ENCODE measurements around the gene SLC6A7.

The SLC6A7 gene

DNA sequence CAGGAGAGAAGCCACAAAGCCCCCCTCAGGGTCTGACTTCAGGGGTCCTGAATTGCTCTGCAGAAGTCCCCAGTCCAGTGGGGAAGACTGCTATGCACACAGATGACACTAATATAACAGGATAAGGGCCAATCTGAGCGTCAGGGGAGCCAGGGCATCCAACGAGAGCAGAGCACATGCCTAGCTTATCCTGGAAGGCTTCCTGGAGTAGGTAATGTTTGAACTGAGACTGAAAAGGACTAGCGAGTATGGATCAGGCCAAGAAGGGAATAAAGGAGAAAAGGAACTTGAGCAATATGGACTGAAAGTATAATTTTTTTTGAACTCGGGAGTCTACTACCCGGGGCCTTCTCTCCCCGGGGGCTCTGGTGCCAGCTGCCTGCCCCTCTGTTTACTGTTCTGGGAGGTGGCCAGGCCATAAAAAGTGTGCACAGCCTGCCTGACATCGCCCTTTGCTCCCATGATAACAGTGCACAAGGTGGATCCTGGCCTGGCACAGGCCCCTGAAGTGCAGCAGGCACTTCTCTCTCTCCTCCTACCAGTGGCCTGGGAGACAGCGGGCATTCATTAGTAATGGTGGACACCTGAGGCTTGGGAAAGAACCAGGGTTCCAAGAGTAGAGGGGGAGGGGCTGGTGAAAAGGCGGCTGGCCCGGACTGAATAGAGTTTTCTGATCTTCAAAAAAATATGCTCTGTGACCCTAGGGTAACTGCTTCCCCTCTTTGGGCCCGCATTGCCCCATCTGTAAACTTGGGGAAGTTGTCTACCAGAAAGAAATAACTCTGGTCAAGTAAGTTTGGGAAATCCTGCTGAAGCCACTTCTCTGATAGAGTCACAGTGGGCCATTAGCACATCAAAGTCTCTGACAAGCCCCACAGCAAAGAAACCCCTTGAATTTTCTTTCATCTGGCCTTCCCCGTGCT lies 4.6 kb upstream of the SLC6A7 start:
- Histone ChIP-seq H3K4me3 (ENCODE audit: low read length) (no peak overlapping the region), H3K36me3 (ENCODE audit: insufficient read depth, low read length) (no peaks in the 10 kb centered on the region), H3K27me3 (ENCODE audit: control insufficient read depth, insufficient read depth, low read length) (peaks cover 63% of the 10 kb centered on the region), H3K4me2 (ENCODE audit: low read length) (no peak overlapping the region), H3K9ac (ENCODE audit: low read depth, low read length) (no peak overlapping the region), H3K9me3 (replicated peaks; ENCODE audit: low read length) (no peaks in the 10 kb centered on the region), H3K4me1 (ENCODE audit: control insufficient read depth, insufficient read depth, low read length) (peaks cover 9% of the 10 kb centered on the region)

DNA sequence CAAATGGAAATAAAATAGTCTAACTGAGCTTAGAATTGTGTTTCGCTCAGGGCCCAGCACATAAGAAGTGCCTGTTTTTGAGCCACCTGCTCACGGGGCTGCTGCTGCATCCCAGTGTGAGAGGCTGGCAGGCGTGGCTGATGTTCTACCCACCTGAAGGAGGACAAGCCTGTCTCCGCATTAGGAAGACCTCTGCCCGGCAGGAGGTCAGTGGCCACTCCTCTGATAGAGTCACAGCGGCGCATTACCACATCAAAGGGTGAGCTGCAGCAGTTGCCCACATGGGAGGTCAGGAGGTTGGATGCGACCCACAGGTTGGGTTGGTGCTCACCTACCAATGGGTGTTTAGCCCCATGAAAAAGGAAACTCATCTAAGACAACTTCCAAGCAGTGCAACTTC lies 3.7 kb upstream of the SLC6A7 start:
- Histone ChIP-seq H3K36me3 (ENCODE audit: insufficient read depth, low read length) (no peaks in the 10 kb centered on the region), H3K4me2 (ENCODE audit: low read length) (no peak overlapping the region), H3K4me1 (ENCODE audit: control insufficient read depth, insufficient read depth, low read length) (no peaks in the 10 kb centered on the region), H3K9me3 (replicated peaks; ENCODE audit: low read length) (no peaks in the 10 kb centered on the region), H3K9ac (ENCODE audit: low read depth, low read length) (no peak overlapping the region), H3K27me3 (ENCODE audit: control insufficient read depth, insufficient read depth, low read length) (peaks cover 72% of the 10 kb centered on the region), H3K4me3 (ENCODE audit: low read length) (no peak overlapping the region)

DNA sequence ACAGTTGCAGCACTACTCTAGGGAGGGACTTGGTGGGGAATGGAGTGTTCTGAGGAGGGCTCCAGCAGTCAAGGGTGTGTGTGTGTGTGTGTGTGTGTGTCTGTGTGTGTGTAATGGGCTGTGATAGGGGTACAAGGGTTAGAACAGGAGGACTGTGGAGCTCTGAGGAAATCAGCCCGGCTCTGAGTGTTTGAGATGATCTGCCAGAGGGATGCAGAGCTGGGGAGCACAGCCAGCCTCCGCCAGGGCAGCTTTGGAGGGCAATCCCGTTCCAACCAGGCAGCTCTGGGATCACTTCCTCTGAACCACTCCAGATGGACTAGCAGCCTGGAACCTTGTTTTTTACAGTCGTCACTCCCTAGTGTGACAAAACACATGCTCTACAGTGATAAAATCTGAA lies 3.0 kb upstream of the SLC6A7 start:
- H3K4me3 ChIP-seq (ENCODE audit: low read length), result no peak overlapping the region
- H3K4me1 ChIP-seq (ENCODE audit: control insufficient read depth, insufficient read depth, low read length), result no peaks in the 10 kb centered on the region
- no peak overlapping the region for H3K9ac ChIP-seq (ENCODE audit: low read depth, low read length)
- H3K36me3 ChIP-seq (ENCODE audit: insufficient read depth, low read length), result no peaks in the 10 kb centered on the region
- H3K4me2 ChIP-seq (ENCODE audit: low read length), result no peak overlapping the region
- no peaks in the 10 kb centered on the region for H3K9me3 ChIP-seq (replicated peaks; ENCODE audit: low read length)
- H3K27me3 ChIP-seq (ENCODE audit: control insufficient read depth, insufficient read depth, low read length), result peaks cover 77% of the 10 kb centered on the region

DNA sequence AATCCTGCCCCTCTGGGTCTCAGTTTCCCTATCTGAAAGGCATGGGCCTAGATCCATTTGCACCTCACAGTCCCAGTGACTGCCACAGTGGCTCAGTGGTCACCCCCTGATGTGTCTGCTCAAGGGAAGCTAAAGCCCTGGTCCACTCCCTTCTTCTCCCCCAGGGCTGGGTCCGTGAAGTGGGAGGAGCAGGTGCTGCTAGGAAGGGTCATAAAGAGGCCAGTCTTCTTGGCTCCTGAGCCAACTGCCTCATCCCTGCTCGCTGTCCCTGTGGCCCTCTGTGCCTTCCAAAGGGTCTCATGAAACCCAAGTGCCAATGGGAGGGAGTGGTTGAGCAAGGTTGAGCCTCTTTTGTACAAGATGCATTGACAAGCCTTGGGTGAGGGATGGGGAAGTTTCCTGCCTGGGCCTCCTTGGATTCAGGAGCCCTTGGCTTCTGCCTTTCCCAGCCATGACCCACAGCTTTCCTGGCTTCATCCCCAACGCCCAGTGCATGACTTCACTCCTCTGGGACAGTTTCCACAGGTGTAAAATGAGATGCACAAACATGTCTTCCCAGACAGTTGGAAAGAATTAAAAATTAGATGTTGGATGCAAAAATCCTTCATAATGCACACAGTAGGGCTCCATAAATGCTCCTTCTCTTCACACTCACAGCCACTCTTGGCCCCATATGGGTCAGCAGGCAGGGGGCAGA lies 1.6 kb upstream of the SLC6A7 start:
- no peak overlapping the region for H3K4me3 ChIP-seq (ENCODE audit: low read length)
- no peak overlapping the region for H3K9ac ChIP-seq (ENCODE audit: low read depth, low read length)
- no peak overlapping the region for H3K4me2 ChIP-seq (ENCODE audit: low read length)
- no peaks in the 10 kb centered on the region for H3K4me1 ChIP-seq (ENCODE audit: control insufficient read depth, insufficient read depth, low read length)
- peaks cover 82% of the 10 kb centered on the region for H3K27me3 ChIP-seq (ENCODE audit: control insufficient read depth, insufficient read depth, low read length)
- H3K9me3 ChIP-seq (replicated peaks; ENCODE audit: low read length), result no peaks in the 10 kb centered on the region
- no peaks in the 10 kb centered on the region for H3K36me3 ChIP-seq (ENCODE audit: insufficient read depth, low read length)

DNA sequence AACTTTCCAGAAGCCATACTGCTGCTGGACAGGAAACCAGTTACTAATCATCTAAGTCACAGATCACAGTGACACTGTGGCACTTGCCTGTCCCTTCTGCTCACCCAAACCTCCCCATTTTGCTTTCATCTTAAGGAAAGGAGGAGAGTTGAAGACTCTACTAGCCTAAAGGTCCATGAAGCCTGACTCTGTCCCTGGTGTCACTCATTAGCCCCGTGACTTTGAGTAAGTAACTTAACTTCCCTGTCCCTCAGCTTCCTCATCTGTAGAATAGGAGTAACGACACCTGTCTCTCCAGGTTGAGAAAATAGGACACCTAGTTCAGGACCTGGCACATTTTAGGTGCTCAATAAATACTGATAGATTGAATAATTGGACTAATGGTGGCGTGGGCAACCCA lies 536 bp upstream of the SLC6A7 start:
- H3K4me1 ChIP-seq (ENCODE audit: control insufficient read depth, insufficient read depth, low read length), result no peaks in the 10 kb centered on the region
- no peaks in the 10 kb centered on the region for H3K36me3 ChIP-seq (ENCODE audit: insufficient read depth, low read length)
- H3K9me3 ChIP-seq (replicated peaks; ENCODE audit: low read length), result no peaks in the 10 kb centered on the region
- no peak overlapping the region for H3K9ac ChIP-seq (ENCODE audit: low read depth, low read length)
- peaks cover 84% of the 10 kb centered on the region for H3K27me3 ChIP-seq (ENCODE audit: control insufficient read depth, insufficient read depth, low read length)
- H3K4me3 ChIP-seq (ENCODE audit: low read length), result no peak overlapping the region
- no peak overlapping the region for H3K4me2 ChIP-seq (ENCODE audit: low read length)

DNA sequence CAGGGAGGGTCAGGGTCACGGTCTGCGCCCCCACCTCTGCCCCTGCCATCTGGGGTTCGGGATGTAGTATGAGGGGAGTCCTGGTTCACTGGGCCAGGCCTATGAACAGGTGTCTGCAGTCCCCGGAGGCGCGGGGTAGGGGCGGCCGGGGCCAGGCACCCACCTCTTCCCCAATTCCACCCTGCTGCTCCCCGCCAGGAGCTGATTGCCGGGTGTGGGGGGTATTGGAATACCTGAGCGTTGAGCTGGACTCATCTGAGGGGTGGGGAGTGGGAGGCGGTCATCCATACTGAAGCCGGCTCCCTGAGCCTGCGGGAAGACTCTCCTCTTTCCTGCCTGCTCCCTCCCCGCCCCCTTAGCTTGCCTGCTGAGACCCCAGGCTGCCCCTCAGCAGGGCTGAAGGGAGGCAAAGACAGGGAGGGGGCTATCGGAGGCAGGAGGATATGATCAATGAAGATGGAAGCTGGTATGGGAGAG lies 679 bp downstream of the SLC6A7 start:
- Histone ChIP-seq H3K4me2 (ENCODE audit: low read length) (no peak overlapping the region), H3K27me3 (ENCODE audit: control insufficient read depth, insufficient read depth, low read length) (peaks cover 90% of the 10 kb centered on the region), H3K36me3 (ENCODE audit: insufficient read depth, low read length) (no peaks in the 10 kb centered on the region), H3K4me1 (ENCODE audit: control insufficient read depth, insufficient read depth, low read length) (no peaks in the 10 kb centered on the region), H3K9me3 (replicated peaks; ENCODE audit: low read length) (no peaks in the 10 kb centered on the region), H3K4me3 (ENCODE audit: low read length) (no peak overlapping the region), H3K9ac (ENCODE audit: low read depth, low read length) (no peak overlapping the region)

DNA sequence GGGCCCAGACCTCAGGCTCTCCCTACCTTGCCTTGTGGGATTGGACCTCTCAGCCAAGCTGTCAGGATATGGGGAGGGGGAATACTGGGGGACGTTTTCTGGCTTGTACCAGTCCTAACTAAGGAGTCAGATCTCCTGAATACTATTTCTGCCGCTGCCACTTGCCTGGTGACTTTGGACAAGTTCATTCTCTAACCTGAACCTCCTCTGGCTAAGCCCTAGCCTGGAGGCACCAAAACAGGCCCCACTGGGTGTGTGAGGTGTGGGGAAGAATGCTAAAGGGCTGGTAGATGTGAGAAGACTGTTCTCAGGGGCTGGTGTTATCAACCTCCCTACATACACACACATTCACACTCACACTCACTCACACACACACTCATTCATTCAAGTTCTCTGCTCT lies 1.1 kb downstream of the SLC6A7 start:
- Histone ChIP-seq H3K9ac (ENCODE audit: low read depth, low read length) (no peak overlapping the region), H3K27me3 (ENCODE audit: control insufficient read depth, insufficient read depth, low read length) (peaks cover 92% of the 10 kb centered on the region), H3K36me3 (ENCODE audit: insufficient read depth, low read length) (no peaks in the 10 kb centered on the region), H3K9me3 (replicated peaks; ENCODE audit: low read length) (no peaks in the 10 kb centered on the region), H3K4me1 (ENCODE audit: control insufficient read depth, insufficient read depth, low read length) (no peaks in the 10 kb centered on the region), H3K4me2 (ENCODE audit: low read length) (no peak overlapping the region), H3K4me3 (ENCODE audit: low read length) (no peak overlapping the region)

DNA sequence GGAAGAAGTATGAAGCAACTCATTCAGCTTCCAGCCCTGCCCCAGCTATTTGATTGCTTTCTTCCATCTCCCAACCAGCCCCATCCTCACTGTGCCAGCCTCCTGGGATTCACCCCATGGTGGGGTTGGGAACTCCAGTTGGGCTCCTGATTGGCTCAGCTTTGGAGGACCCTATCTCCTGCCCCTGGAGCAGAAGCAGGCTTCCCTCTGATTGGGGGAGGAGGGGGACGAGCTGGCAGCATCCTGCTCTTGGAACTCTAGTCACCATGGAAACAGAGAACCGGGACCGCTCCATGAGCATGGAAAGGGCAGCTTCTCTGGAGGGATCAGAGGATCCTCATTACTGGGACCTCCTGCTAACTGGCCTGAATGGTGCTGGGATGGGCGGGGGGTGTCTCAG lies 2.6 kb downstream of the SLC6A7 start:
- no peak overlapping the region for H3K4me3 ChIP-seq (ENCODE audit: low read length)
- peaks cover 80% of the 10 kb centered on the region for H3K27me3 ChIP-seq (ENCODE audit: control insufficient read depth, insufficient read depth, low read length)
- H3K4me2 ChIP-seq (ENCODE audit: low read length), result no peak overlapping the region
- H3K4me1 ChIP-seq (ENCODE audit: control insufficient read depth, insufficient read depth, low read length), result no peaks in the 10 kb centered on the region
- H3K9ac ChIP-seq (ENCODE audit: low read depth, low read length), result no peak overlapping the region
- no peaks in the 10 kb centered on the region for H3K9me3 ChIP-seq (replicated peaks; ENCODE audit: low read length)
- H3K36me3 ChIP-seq (ENCODE audit: insufficient read depth, low read length), result no peaks in the 10 kb centered on the region

DNA sequence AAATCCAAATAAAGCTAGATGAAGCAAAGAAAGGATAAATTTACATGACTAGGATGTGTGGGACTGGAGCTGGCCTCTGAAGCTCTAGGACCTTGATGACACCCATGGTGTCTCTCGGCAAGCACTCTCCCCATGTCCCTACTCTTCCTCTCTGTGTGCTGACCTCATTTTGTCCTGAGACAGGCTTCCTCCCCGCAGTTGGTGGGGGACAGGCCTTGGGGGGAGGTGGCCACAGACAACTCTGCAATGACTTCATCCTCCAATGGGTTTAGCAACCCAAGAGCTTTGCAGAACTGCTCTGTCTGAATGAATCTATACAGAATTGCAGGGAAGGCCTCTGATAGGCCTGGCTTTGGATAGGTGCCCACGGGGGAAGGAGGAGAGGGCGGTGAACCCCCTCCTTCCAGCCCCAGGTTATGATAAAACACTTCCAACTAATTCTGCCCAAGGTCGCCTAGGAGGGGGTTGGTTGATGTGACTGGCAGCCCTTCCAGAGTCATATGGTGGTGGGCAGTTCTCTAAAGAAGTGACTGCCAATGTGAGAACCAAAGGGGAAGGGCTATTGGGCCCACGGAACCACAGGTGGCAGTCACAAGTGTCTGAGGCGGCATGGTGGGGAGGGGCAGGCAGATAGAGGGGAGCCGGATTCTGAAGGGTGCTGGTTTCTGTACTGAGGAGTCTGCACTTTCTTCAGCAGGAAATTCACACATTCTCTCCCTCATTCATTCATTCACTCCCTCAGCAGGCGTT lies 6.0 kb downstream of the SLC6A7 start:
- H3K9me3 ChIP-seq (replicated peaks; ENCODE audit: low read length), result no peaks in the 10 kb centered on the region
- peaks cover 72% of the 10 kb centered on the region for H3K27me3 ChIP-seq (ENCODE audit: control insufficient read depth, insufficient read depth, low read length)
- no peak overlapping the region for H3K9ac ChIP-seq (ENCODE audit: low read depth, low read length)

DNA sequence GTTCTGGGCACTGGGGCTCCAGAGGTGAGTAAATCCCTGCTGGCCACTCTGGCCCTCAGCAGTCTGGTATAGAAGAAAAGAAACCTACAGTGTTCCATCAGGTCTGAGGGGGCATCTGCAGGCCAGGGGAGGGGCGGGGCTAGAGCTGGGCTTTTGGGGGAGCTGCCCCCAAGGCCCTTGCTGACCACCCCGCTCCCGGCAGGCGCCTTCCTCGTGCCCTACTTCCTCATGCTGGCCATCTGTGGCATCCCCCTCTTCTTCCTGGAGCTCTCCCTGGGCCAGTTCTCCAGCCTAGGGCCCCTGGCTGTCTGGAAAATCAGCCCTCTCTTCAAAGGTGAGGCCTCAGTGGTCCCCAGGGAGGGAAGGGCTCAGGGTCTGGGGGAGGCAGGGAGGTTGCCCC lies 6.7 kb downstream of the SLC6A7 start:
- H3K27me3 ChIP-seq (ENCODE audit: control insufficient read depth, insufficient read depth, low read length), result peaks cover 73% of the 10 kb centered on the region
- no peaks in the 10 kb centered on the region for H3K9me3 ChIP-seq (replicated peaks; ENCODE audit: low read length)
- no peak overlapping the region for H3K9ac ChIP-seq (ENCODE audit: low read depth, low read length)
- H3K4me3 ChIP-seq (ENCODE audit: low read length), result no peak overlapping the region
- no peaks in the 10 kb centered on the region for H3K36me3 ChIP-seq (ENCODE audit: insufficient read depth, low read length)
- H3K4me1 ChIP-seq (ENCODE audit: control insufficient read depth, insufficient read depth, low read length), result no peaks in the 10 kb centered on the region
- no peak overlapping the region for H3K4me2 ChIP-seq (ENCODE audit: low read length)

More for the DNA sequence above, 6.0 kb downstream of the SLC6A7 start:
- Histone ChIP-seq H3K4me2 (ENCODE audit: low read length) (no peak overlapping the region), H3K36me3 (ENCODE audit: insufficient read depth, low read length) (no peaks in the 10 kb centered on the region), H3K4me3 (ENCODE audit: low read length) (no peak overlapping the region), H3K4me1 (ENCODE audit: control insufficient read depth, insufficient read depth, low read length) (no peaks in the 10 kb centered on the region)

DNA sequence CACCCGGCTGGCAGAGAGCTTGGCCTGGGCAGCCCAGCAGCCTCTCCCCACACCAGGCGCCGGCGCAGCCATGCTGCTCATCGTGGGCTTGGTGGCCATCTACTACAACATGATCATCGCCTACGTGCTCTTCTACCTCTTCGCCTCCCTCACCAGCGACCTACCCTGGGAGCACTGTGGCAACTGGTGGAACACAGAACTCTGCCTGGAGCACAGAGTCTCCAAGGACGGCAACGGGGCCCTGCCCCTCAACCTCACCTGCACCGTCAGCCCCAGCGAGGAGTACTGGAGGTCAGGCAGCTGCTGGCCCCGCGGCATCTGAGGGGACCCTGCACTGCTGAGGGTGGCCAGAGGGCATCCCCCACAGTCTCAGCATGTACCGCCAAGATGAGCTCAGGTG lies 7.1 kb downstream of the SLC6A7 start:
- H3K36me3 ChIP-seq (ENCODE audit: insufficient read depth, low read length), result no peaks in the 10 kb centered on the region
- H3K4me2 ChIP-seq (ENCODE audit: low read length), result no peak overlapping the region
- H3K27me3 ChIP-seq (ENCODE audit: control insufficient read depth, insufficient read depth, low read length), result peaks cover 73% of the 10 kb centered on the region
- H3K4me3 ChIP-seq (ENCODE audit: low read length), result no peak overlapping the region
- no peak overlapping the region for H3K9ac ChIP-seq (ENCODE audit: low read depth, low read length)
- H3K4me1 ChIP-seq (ENCODE audit: control insufficient read depth, insufficient read depth, low read length), result no peaks in the 10 kb centered on the region
- no peaks in the 10 kb centered on the region for H3K9me3 ChIP-seq (replicated peaks; ENCODE audit: low read length)
